Measurements from ENCODE around the gene COL11A2.
"Not testable (repeated sequence)": the region's sequence is repeated elsewhere in the genome, so short reads cannot be mapped to it uniquely, and the experiment has no call there.

The COL11A2 gene

DNA sequence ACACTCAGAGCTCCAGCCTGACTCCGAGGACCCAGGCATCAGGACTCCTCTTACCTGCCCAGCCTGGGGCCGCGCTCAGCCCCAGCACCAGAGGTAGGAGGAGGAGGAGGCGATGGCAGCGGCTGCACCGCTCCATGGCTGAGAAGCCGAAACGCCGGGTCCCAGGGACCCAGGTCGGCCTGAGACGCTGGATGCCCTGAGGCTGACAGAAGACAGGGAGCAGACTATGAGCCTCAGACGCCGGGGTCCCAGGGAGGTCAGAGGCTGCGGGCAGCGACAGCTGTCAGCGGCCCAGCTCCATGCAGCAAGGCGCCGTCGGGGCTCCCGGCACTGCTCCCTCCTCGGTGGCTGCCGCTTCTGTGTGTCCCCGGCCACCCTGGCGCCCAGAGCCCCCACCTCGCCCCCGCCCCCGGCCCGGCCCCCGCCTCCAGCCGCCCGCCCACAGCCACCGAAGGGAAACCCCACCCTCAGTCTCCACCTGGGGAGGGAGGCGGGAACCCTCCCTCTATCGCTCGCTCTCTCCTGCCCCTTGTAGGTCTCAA lies at the start of gene COL11A2:
TSS of gene COL11A2 (minus strand) at position 363 of the 542 bp plus-strand sequence. CDS start at position 136, 227 bp downstream.
- Histone ChIP-seq H3K4me1 (ENCODE audit: control insufficient read depth, insufficient read depth, low read length) (peaks cover 8% of the 10 kb centered on the region; the same call in 1 of the 2 replicates), H3K27ac (ENCODE audit: low read depth, low read length) (no peak within 1 kb of the TSS), H3K36me3 (ENCODE audit: control insufficient read depth, insufficient read depth, low read length) (peaks cover 26% of the 10 kb centered on the region), H3K9me3 (ENCODE audit: control insufficient read depth, insufficient read depth, low read depth, low read length) (no peaks in the 10 kb centered on the region), H3K27me3 (ENCODE audit: control insufficient read depth, insufficient read depth, low read length) (peaks cover 62% of the 10 kb centered on the region), H3K9ac (ENCODE audit: low read length) (peak within 1 kb of the TSS; percentile 35), H3K4me3 (ENCODE audit: low read depth, low read length) (peak within 1 kb of the TSS; percentile 70)

- Histone ChIP-seq H3K36me3 (ENCODE audit: control insufficient read depth, insufficient read depth, low read length) (no peaks in the 10 kb centered on the region), H3K27ac (ENCODE audit: low read depth, low read length) (no peak overlapping the region), H3K4me3 (ENCODE audit: low read depth, low read length) (no peak overlapping the region), H3K4me1 (ENCODE audit: control insufficient read depth, insufficient read depth, low read length) (no peaks in the 10 kb centered on the region), H3K27me3 (ENCODE audit: control insufficient read depth, insufficient read depth, low read length) (peaks cover 25% of the 10 kb centered on the region), H3K9ac (ENCODE audit: low read length) (no peak overlapping the region), H3K9me3 (ENCODE audit: control insufficient read depth, insufficient read depth, low read depth, low read length) (no peaks in the 10 kb centered on the region)
Observed at GRCh38 chr6:33241968-33242367, 49.7 kb upstream of the COL11A2 start.

DNA sequence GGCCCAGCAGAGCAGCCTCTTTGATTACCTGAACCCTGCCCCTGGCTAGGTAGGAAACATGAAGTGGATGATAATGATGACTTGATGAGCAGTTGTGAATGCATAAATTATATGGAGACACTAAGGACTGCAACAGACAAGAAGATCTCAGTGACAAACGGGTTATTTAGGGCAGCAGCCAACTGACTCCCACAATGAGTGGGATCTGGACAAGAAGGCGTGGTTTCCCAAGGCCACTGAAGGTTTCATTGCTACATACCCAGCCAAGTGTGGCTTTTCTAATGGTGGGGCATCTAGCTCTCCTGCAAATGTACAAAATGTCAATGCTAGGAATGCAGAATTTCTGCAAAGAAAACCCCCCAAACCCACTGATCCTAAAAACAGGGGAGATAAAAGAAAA lies 45.5 kb upstream of the COL11A2 start:
- no peaks in the 10 kb centered on the region for H3K36me3 ChIP-seq (ENCODE audit: control insufficient read depth, insufficient read depth, low read length)

DNA sequence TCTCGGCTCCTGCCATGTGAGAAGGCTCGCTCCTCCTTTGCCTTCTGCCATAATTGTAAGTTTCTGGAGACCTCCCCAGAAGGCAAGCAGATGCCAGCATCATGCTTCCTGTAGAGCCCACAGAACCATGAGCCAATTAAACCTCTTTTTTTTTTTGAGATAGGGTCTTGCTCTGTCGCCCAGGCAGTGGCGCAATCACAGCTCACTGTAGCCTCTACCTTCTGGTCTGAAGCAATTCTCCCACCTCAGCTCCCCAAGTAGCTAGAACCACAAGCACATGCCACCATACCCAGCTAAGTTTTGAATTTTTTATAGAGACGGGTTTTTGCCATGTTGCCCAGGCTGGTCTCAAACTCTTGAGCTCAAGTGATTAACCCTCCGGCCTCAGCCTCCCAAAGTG lies 44.6 kb upstream of the COL11A2 start:
- no peaks in the 10 kb centered on the region for H3K9me3 ChIP-seq (ENCODE audit: control insufficient read depth, insufficient read depth, low read depth, low read length)
- H3K36me3 ChIP-seq (ENCODE audit: control insufficient read depth, insufficient read depth, low read length): no peaks in the 10 kb centered on the region
- H3K4me1 ChIP-seq (ENCODE audit: control insufficient read depth, insufficient read depth, low read length): peaks cover 13% of the 10 kb centered on the region
- H3K27me3 ChIP-seq (ENCODE audit: control insufficient read depth, insufficient read depth, low read length): peaks cover 1% of the 10 kb centered on the region
- no peak overlapping the region for H3K4me3 ChIP-seq (ENCODE audit: low read depth, low read length)
- H3K9ac ChIP-seq (ENCODE audit: low read length): no peak overlapping the region
- no peak overlapping the region for H3K27ac ChIP-seq (ENCODE audit: low read depth, low read length)

More for the DNA sequence above, 45.5 kb upstream of the COL11A2 start:
- H3K4me1 ChIP-seq (ENCODE audit: control insufficient read depth, insufficient read depth, low read length): peaks cover 13% of the 10 kb centered on the region
- H3K9ac ChIP-seq (ENCODE audit: low read length): no peak overlapping the region
- H3K27ac ChIP-seq (ENCODE audit: low read depth, low read length): no peak overlapping the region
- H3K9me3 ChIP-seq (ENCODE audit: control insufficient read depth, insufficient read depth, low read depth, low read length): no peaks in the 10 kb centered on the region
- peaks cover 6% of the 10 kb centered on the region for H3K27me3 ChIP-seq (ENCODE audit: control insufficient read depth, insufficient read depth, low read length)
- no peak overlapping the region for H3K4me3 ChIP-seq (ENCODE audit: low read depth, low read length)

- H3K27me3 ChIP-seq (ENCODE audit: control insufficient read depth, insufficient read depth, low read length): no peaks in the 10 kb centered on the region; the same call in 1 of the 2 replicates
- H3K36me3 ChIP-seq (ENCODE audit: control insufficient read depth, insufficient read depth, low read length): no peaks in the 10 kb centered on the region
- H3K9ac ChIP-seq (ENCODE audit: low read length): no peak overlapping the region
- no peaks in the 10 kb centered on the region for H3K9me3 ChIP-seq (ENCODE audit: control insufficient read depth, insufficient read depth, low read depth, low read length)
- H3K27ac ChIP-seq (ENCODE audit: low read depth, low read length): no peak overlapping the region
- H3K4me3 ChIP-seq (ENCODE audit: low read depth, low read length): no peak overlapping the region
- peaks cover 13% of the 10 kb centered on the region for H3K4me1 ChIP-seq (ENCODE audit: control insufficient read depth, insufficient read depth, low read length)
Observed at GRCh38 chr6:33236328-33236727, 44.1 kb upstream of the COL11A2 start.

- Histone ChIP-seq H3K36me3 (ENCODE audit: control insufficient read depth, insufficient read depth, low read length) (no peaks in the 10 kb centered on the region), H3K27me3 (ENCODE audit: control insufficient read depth, insufficient read depth, low read length) (no peaks in the 10 kb centered on the region; the same call in 1 of the 2 replicates), H3K9me3 (ENCODE audit: control insufficient read depth, insufficient read depth, low read depth, low read length) (no peaks in the 10 kb centered on the region), H3K27ac (ENCODE audit: low read depth, low read length) (no peak overlapping the region), H3K4me1 (ENCODE audit: control insufficient read depth, insufficient read depth, low read length) (peaks cover 13% of the 10 kb centered on the region), H3K9ac (ENCODE audit: low read length) (no peak overlapping the region), H3K4me3 (ENCODE audit: low read depth, low read length) (no peak overlapping the region)
Observed at GRCh38 chr6:33235221-33235634, 43.0 kb upstream of the COL11A2 start.

- H3K9me3 ChIP-seq (ENCODE audit: control insufficient read depth, insufficient read depth, low read depth, low read length); H3K9ac ChIP-seq (ENCODE audit: low read length); H3K27me3 ChIP-seq (ENCODE audit: control insufficient read depth, insufficient read depth, low read length); H3K36me3 ChIP-seq (ENCODE audit: control insufficient read depth, insufficient read depth, low read length): not testable (repeated sequence)
- peak overlapping the region; percentile 48 for H3K4me3 ChIP-seq (ENCODE audit: low read depth, low read length)
- H3K4me1 ChIP-seq (ENCODE audit: control insufficient read depth, insufficient read depth, low read length): peaks cover 16% of the 10 kb centered on the region
- H3K27ac ChIP-seq (ENCODE audit: low read depth, low read length): peak overlapping the region; percentile 74
Observed at GRCh38 chr6:33226503-33227120, 34.3 kb upstream of the COL11A2 start.

GRCh38 chr6:33217681-33218080 lies 25.4 kb upstream of the COL11A2 start:
- Histone ChIP-seq H3K27me3 (ENCODE audit: control insufficient read depth, insufficient read depth, low read length) (peaks cover 91% of the 10 kb centered on the region), H3K9me3 (ENCODE audit: control insufficient read depth, insufficient read depth, low read depth, low read length) (no peaks in the 10 kb centered on the region), H3K27ac (ENCODE audit: low read depth, low read length) (no peak overlapping the region), H3K4me1 (ENCODE audit: control insufficient read depth, insufficient read depth, low read length) (peaks cover 37% of the 10 kb centered on the region), H3K36me3 (ENCODE audit: control insufficient read depth, insufficient read depth, low read length) (no peaks in the 10 kb centered on the region), H3K9ac (ENCODE audit: low read length) (no peak overlapping the region), H3K4me3 (ENCODE audit: low read depth, low read length) (no peak overlapping the region)

DNA sequence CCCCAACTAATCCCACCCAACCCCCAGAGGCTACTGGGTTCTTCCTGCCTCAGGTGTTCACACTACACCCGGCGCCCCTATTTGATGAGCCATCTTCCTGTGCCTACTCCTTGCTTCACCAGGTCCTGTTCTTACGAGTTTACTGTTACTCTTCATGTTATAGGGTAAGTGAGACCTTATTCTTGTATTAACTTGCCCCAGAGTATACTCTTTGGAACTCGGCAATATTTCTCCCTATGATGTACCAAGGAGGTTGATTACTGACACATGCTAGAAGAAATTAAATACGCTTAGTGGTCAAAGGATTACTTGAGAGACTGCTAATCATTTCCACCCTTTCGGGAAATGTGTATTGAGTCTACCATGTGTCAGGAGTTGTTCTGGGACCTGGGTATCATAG lies 25.0 kb upstream of the COL11A2 start:
- peaks cover 91% of the 10 kb centered on the region for H3K27me3 ChIP-seq (ENCODE audit: control insufficient read depth, insufficient read depth, low read length)
- H3K9me3 ChIP-seq (ENCODE audit: control insufficient read depth, insufficient read depth, low read depth, low read length): no peaks in the 10 kb centered on the region

GRCh38 chr6:33216117-33216649 lies 23.9 kb upstream of the COL11A2 start:
- H3K36me3 ChIP-seq (ENCODE audit: control insufficient read depth, insufficient read depth, low read length): no peaks in the 10 kb centered on the region
- H3K27ac ChIP-seq (ENCODE audit: low read depth, low read length): no peak overlapping the region
- peaks cover 94% of the 10 kb centered on the region for H3K27me3 ChIP-seq (ENCODE audit: control insufficient read depth, insufficient read depth, low read length)
- no peaks in the 10 kb centered on the region for H3K9me3 ChIP-seq (ENCODE audit: control insufficient read depth, insufficient read depth, low read depth, low read length)
- no peak overlapping the region for H3K4me3 ChIP-seq (ENCODE audit: low read depth, low read length)
- H3K9ac ChIP-seq (ENCODE audit: low read length): no peak overlapping the region
- peaks cover 51% of the 10 kb centered on the region for H3K4me1 ChIP-seq (ENCODE audit: control insufficient read depth, insufficient read depth, low read length)

More for the DNA sequence above, 25.0 kb upstream of the COL11A2 start:
- no peak overlapping the region for H3K4me3 ChIP-seq (ENCODE audit: low read depth, low read length)
- H3K27ac ChIP-seq (ENCODE audit: low read depth, low read length): no peak overlapping the region
- no peaks in the 10 kb centered on the region for H3K36me3 ChIP-seq (ENCODE audit: control insufficient read depth, insufficient read depth, low read length)
- H3K9ac ChIP-seq (ENCODE audit: low read length): no peak overlapping the region
- H3K4me1 ChIP-seq (ENCODE audit: control insufficient read depth, insufficient read depth, low read length): peaks cover 42% of the 10 kb centered on the region

- peaks cover 4% of the 10 kb centered on the region; the same call in 1 of the 2 replicates for H3K36me3 ChIP-seq (ENCODE audit: control insufficient read depth, insufficient read depth, low read length)
- H3K27ac ChIP-seq (ENCODE audit: low read depth, low read length): no peak overlapping the region
- H3K4me3 ChIP-seq (ENCODE audit: low read depth, low read length): no peak overlapping the region
- peaks cover 96% of the 10 kb centered on the region for H3K27me3 ChIP-seq (ENCODE audit: control insufficient read depth, insufficient read depth, low read length)
- H3K4me1 ChIP-seq (ENCODE audit: control insufficient read depth, insufficient read depth, low read length): peaks cover 51% of the 10 kb centered on the region
- H3K9me3 ChIP-seq (ENCODE audit: control insufficient read depth, insufficient read depth, low read depth, low read length): no peaks in the 10 kb centered on the region
- no peak overlapping the region for H3K9ac ChIP-seq (ENCODE audit: low read length)
Observed at GRCh38 chr6:33215271-33216116, 23.2 kb upstream of the COL11A2 start.
